Mesodermal cell (in vitro differentiated cells): ENCODE results near the gene KRT2.

Experiments
- H3K27ac ChIP-seq: 2 replicates; pipeline ENCODE4 v1.7.0; 2013; ENCODE audit warnings: mild to moderate bottlenecking, low read depth, low read length, moderate library complexity; ENCODE audit not compliant: severe bottlenecking
- H3K36me3 ChIP-seq: 2 replicates; pipeline ENCODE4 v1.7.1; 2013; ENCODE audit warnings: mild to moderate bottlenecking, low read length, moderate library complexity; ENCODE audit not compliant: control insufficient read depth, insufficient read depth
- H3K4me1 ChIP-seq: one replicate; pipeline ENCODE4 v1.7.1; 2013; ENCODE audit warnings: mild to moderate bottlenecking, low read length; ENCODE audit not compliant: insufficient read depth, control insufficient read depth, poor library complexity, severe bottlenecking
- H3K4me3 ChIP-seq: 2 replicates; pipeline ENCODE4 v1.7.0; 2013; ENCODE audit warnings: low read length, control low read depth, mild to moderate bottlenecking; ENCODE audit not compliant: insufficient read depth, poor library complexity, severe bottlenecking; ENCODE audit errors: extremely low read depth
- H3K9me3 ChIP-seq: 2 replicates; pipeline ENCODE4 v1.7.1; 2013; ENCODE audit warnings: mild to moderate bottlenecking, low read length, moderate library complexity; ENCODE audit not compliant: control insufficient read depth
- WGBS, 2 experiments: methylation state at CpG; one replicate each; pipeline ENCODE4 v1.1.5; 2013; ENCODE audit warnings: missing lambda C conversion rate in 2 of 2; ENCODE audit not compliant: insufficient coverage in 2 of 2; 5-methylcytosine and 5-hydroxymethylcytosine counted together

KRT2 gene

DNA sequence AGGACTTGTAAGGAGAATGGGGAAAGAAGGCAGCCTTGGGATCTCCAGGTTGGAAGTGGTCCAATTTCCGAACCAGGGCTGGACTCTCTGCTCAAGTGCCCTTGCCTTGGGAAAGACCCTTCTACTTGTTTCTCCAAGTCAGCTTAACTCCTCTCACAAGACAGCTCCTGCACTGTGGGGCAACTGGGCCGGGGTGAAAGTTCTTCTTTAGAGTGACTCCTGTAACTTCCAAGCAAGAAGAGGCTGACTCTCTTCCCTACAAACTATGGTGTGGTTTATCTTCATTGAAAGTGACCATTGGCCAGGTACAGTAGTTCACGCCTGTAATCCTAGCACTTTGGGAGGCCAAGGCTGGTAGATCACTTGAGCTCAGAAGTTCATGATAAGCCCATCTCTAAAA, 14.5 kb upstream of the KRT2 start:
- no peaks in the 10 kb centered on the region for H3K9me3 ChIP-seq
- no peaks in the 10 kb centered on the region for H3K36me3 ChIP-seq
- peaks cover 5% of the 10 kb centered on the region for H3K4me1 ChIP-seq
- no peak overlapping the region for H3K4me3 ChIP-seq
- H3K27ac ChIP-seq: no peak overlapping the region
- WGBS, 2 experiments: 93 to 95% methylated on average over 2 to 3 of the region's 3 CpGs

DNA sequence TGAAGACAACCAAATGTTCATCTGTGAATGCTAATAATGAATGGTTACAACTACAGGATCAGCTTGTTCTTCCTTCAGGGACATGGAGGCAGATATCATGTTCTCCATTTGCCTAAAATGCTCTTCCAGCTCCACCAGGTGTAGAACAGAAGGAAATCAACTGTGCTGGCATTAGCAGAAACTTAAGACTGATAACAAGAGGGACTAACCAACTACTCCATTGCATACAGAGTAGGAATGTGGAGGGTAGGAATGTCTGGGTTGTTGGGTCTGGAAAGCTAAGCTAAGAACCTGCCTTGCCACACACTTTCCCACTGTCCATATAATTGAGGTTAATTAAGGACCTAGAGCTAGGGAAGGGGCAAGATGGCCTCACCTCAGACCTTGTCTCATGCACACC, 11.4 kb upstream of the KRT2 start:
- Histone ChIP-seq H3K36me3 (no peaks in the 10 kb centered on the region), H3K27ac (no peak overlapping the region), H3K9me3 (no peaks in the 10 kb centered on the region), H3K4me3 (no peak overlapping the region), H3K4me1 (no peaks in the 10 kb centered on the region)

DNA sequence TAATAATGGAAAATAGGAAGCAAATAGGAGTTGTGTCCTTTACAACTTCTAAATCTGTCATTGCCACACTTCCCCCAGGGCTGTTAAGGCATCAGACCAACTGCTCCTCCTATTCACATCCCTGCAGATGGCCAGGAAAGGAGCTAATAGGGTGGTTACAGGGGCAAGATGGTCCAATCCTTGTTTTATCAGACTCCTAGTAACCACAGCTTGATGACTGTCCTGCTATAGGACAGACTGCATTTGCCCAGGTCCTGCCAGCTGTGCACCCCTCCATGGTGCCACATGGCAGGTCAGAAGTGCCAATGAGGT, 10.9 kb upstream of the KRT2 start:
- no peak overlapping the region for H3K27ac ChIP-seq
- no peaks in the 10 kb centered on the region for H3K9me3 ChIP-seq
- no peak overlapping the region for H3K4me3 ChIP-seq

DNA sequence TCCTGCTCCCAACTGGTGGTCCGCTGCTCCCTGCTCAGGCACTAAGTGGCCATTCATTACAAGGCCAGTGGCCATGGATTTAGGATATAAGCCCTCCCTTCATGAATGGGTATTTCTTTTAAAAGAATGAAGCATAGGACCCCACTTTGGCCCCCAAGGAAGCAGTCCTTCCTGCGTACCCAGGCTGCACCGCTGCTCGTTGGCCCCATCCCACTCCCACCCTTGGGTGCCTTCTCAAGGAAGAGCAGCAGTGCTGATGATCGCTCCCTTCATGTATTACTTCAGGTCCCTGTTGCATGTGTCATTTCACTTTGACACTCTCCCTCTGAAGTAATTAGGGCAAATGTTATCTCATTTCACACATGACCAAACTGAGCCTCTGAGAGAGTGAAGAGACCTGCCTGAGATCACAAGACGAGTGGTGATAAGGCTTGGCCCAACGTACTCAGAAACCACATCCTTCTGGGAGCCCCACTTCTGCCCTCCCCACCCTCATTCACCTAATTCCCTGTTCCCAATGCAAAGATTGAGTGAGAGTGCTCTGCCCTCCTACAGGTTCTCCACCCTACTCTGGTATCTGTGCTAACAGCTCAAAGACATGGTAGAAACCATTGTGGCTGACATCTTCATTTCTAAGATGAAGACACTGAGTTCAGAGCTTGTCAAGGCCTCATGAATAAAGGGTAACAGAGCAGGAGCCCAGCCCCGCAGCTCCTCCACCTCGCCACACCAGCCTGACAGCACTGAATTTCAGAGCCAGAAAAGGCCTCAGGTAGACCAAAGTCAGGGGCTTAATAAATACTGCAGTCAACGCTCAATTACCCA, 10.3 kb upstream of the KRT2 start:
- no peaks in the 10 kb centered on the region for H3K4me1 ChIP-seq
- WGBS, 2 experiments: 76 to 90% methylated on average over 7 to 8 of the region's 10 CpGs
- no peak overlapping the region for H3K27ac ChIP-seq
- no peaks in the 10 kb centered on the region for H3K36me3 ChIP-seq
- no peaks in the 10 kb centered on the region for H3K9me3 ChIP-seq
- H3K4me3 ChIP-seq: no peak overlapping the region

More for the DNA sequence above, 10.9 kb upstream of the KRT2 start:
- Histone ChIP-seq H3K4me1 (no peaks in the 10 kb centered on the region), H3K36me3 (no peaks in the 10 kb centered on the region)

DNA sequence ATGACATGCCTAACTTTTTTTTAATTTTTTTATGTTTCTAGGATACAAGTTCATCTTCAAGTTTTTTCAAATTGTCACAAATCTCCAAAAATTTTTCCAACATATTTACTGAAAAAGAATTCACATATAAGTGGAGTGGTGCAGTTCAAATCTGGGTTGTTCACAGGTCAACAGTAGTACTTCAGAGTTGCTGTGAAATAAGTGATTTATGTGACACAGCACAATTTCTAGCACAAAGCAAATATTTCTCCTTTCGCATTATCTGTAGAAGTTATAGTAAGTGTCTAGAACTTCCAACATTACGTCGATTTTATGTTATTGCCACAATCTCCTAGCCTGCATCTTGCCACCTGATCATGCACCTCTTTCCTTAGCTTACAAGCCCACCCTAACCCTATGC, 9.7 kb upstream of the KRT2 start:
- Histone ChIP-seq H3K4me3 (no peak overlapping the region), H3K27ac (no peak overlapping the region), H3K9me3 (no peaks in the 10 kb centered on the region), H3K4me1 (no peaks in the 10 kb centered on the region), H3K36me3 (no peaks in the 10 kb centered on the region)
- WGBS, 2 experiments: 79 to 95% methylated on average over 2 to 3 of the region's 3 CpGs

DNA sequence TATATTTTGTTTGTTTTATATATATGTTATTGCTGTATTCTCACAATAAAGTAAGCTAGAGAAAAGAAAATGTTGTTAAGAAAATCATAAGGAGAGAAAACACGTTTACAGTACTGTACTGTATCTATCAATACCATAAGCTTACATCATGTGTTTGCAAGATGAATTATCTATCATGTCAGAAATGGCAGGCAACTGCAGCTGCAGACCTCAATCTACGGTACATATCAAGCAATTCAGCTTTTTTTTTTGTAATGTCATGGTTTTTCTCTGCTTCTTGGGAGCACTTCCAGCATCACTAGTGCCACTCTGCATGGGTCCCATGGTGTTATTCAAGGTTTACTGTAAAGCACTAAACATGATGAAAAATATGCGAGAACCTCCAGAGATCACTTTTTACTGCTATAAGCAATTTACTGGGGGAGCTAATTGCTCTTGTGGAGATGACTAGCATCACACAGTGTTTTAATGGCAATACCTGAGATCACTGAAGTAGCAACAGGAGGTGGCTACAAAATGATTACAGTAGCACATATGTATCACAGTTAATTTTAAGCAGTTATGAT, 9.0 kb upstream of the KRT2 start:
- peaks cover 3% of the 10 kb centered on the region for H3K4me1 ChIP-seq
- 86 to 100% methylated on average over 1 of the region's 3 CpGs for WGBS, 2 experiments
- H3K9me3 ChIP-seq: no peaks in the 10 kb centered on the region
- H3K36me3 ChIP-seq: no peaks in the 10 kb centered on the region
- no peak overlapping the region for H3K27ac ChIP-seq
- no peak overlapping the region for H3K4me3 ChIP-seq

DNA sequence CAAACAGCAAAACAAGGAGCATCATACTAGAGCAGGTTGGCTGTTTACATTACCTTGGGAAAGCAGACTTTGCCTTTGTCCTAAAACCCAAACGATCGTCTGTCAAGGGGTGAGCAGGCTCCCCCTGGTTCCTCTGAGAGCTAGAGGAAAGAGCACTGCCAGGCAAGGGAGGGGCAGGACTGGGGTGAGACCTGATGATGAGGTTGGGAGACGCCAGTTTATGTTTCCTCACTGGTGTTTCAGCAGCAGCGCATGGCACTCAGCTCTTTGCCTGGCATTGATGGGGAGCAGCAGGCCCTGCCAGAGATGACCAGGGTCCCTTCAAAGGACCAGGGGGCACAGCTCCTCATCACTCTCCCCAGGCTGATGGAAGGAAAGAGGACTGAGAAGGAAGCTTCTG, 7.9 kb upstream of the KRT2 start:
- WGBS, 2 experiments: 93 to 98% methylated on average over 4 of the region's 4 CpGs
- Histone ChIP-seq H3K9me3 (no peaks in the 10 kb centered on the region), H3K4me1 (peaks cover 13% of the 10 kb centered on the region), H3K36me3 (no peaks in the 10 kb centered on the region), H3K27ac (no peak overlapping the region), H3K4me3 (no peak overlapping the region)

DNA sequence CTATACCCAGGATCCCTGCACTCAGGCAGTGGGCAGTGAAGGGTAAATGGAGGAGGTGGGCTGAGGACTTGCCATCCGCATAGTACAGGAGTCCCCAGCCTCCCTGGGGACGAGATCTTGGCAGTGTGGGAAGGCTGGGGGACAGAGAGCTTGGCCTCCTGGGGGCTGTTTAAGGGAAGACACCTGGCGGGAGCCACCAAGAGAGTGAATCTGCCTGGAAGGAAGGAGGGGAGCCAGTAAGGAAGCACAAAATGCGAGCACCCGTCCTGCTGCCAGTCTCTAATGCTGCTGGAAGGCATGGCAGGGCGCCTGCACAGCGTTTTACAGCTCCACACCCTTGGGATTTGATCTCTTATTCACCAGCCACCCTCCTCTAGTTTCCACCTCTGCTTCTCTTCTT, 7.4 kb upstream of the KRT2 start:
- 79 to 93% methylated on average over 6 to 7 of the region's 7 CpGs for WGBS, 2 experiments
- no peaks in the 10 kb centered on the region for H3K36me3 ChIP-seq
- H3K4me3 ChIP-seq: no peak overlapping the region
- H3K27ac ChIP-seq: no peak overlapping the region
- no peaks in the 10 kb centered on the region for H3K9me3 ChIP-seq
- peaks cover 17% of the 10 kb centered on the region for H3K4me1 ChIP-seq

DNA sequence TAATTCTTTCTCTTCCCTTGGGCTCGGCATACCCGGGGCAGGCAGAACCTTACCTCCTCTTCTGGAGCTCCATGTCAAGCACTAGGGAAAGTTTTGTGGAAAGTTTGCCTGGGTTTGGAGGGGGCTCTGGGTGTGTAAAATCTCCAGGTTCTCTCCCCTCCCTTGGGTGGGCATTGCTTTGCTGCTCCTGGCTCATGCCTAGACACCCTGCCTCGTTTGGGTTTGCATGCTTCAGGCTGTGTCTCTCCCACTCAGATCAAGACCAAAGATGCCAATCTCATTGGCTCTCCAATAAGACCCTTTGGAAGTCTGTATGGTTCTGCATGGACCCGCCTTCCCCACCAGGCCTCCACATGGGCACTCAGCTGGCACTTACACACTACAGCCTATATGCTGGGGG, 6.2 kb upstream of the KRT2 start:
- Histone ChIP-seq H3K9me3 (no peaks in the 10 kb centered on the region), H3K27ac (no peak overlapping the region), H3K4me1 (peaks cover 17% of the 10 kb centered on the region), H3K4me3 (no peak overlapping the region), H3K36me3 (no peaks in the 10 kb centered on the region)
- 69 to 90% methylated on average over 1 to 2 of the region's 4 CpGs for WGBS, 2 experiments

DNA sequence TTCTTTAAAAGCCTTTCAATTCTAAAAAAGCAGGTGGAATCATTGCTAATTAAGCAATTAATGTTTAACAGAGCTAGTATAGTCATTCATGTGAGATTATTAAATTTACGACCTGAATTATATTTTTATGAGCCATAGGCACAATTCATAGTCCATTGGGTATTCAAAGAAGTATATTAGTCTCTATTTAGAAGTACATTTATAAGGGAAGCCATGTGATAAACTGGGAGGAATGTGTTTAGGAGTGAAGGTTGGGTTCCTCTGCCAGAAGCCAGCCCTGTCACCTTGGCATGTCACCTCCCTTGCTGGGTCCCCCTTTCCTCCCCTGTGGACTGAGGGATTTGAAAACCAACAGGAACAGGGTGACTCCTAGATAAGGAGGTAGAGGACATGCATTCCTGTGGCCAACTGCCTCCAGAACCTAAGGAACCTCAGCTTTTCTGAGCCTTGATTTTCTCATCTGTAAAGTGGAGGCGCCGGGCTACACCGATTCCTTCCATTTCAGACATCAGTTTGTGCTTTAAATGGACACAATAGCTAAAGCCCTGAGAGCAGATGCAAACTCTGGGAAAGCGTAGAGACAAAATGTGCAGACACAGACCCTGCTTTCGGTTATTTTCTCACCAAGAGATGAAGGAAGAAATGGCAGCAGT, 5.4 kb upstream of the KRT2 start:
- no peaks in the 10 kb centered on the region for H3K36me3 ChIP-seq
- H3K4me3 ChIP-seq: no peak overlapping the region
- H3K9me3 ChIP-seq: peaks cover under 1% of the 10 kb centered on the region
- H3K27ac ChIP-seq: no peak overlapping the region
- WGBS, 2 experiments: 82 to 84% methylated on average over 5 of the region's 6 CpGs
- peaks cover 17% of the 10 kb centered on the region for H3K4me1 ChIP-seq

DNA sequence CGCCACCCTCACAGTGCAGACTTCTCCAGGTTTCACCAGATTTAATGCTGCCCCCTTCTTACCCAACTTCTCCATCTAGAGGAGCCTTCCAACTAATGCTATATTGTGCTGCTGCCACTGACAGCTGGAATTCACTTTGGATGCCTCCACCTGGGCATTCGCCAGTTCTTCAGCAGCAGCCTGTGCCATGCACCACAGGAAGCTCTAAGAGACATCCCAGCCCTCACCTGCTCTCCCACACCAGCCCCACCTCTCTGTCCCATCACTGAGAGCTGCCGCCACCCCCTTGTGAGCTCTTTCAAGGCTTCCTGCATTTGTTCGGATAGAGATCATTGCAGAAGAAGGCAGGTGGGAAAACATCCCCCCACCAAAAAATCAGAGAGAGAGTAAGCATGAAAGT, 4.6 kb upstream of the KRT2 start:
- no peaks in the 10 kb centered on the region for H3K36me3 ChIP-seq
- no peak overlapping the region for H3K27ac ChIP-seq
- no peak overlapping the region for H3K4me3 ChIP-seq
- peaks cover 7% of the 10 kb centered on the region for H3K9me3 ChIP-seq
- 93 to 95% methylated on average over 2 of the region's 4 CpGs for WGBS, 2 experiments
- peaks cover 17% of the 10 kb centered on the region for H3K4me1 ChIP-seq
